ENCODE measurements around the gene SECISBP2.

SECISBP2 gene

GRCh38 chr9:89351584-89352300 lies 33.4 kb downstream of the SECISBP2 start:
- DNase-seq: peak; percentile 44

DNA sequence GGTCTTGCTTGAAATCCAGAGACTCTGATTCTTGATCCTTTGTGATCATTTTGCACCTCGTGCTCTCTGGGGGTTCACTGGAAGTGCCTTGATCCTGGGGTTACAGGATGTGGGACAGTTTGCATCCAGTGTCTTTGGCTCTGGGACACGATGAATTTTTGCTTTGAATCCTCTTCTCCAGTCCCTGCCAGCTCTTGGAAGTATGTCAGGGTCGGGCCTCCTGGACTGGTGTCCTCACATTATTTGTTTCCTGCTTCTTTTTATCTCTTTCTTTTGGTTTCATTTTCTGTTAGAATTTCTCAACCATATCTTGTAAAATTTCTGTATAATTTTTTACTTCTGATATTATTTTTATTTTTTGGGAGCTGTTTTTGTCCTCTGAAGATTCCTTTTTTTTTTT lies 34.2 kb downstream of the SECISBP2 start:
- no peak for DNase-seq

DNA sequence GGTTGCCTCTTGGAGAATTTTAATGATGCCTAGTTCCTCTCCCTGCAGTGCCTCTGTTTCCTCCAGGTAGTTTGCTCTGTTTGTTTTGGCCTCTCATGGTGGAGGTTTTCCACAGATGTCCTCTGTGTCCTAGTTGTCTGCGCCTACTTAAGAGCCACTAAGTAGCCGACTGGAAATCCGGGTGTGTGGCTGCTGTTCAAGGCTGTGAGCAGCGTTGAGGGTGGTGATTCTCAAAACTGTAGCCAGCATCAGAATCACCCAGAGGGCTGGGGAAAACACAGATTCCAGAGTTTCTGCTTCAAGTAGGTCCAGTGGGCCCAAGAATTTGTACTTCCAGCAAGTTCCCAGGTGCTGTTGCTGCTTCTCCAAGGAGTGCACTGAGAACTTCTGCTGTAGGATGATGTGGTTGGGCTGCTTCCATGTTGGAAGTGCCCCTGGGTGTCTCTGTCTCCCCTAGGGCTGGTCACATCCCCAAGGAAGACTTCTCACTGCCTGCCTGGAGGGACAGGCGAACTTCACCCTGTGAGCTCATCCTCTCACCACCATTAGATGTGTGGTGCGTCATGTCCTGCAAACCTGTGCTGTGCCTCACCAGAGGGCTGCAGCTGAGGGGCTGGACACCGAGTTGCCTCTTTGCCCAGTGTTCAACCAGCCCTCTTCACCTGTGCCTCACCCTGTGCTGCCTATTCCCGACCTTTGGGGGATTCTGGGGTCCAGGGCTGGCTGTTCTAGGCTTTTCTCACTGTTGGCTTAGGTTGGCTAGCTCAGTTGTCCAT lies 34.8 kb downstream of the SECISBP2 start:
- no peak for DNase-seq

DNA sequence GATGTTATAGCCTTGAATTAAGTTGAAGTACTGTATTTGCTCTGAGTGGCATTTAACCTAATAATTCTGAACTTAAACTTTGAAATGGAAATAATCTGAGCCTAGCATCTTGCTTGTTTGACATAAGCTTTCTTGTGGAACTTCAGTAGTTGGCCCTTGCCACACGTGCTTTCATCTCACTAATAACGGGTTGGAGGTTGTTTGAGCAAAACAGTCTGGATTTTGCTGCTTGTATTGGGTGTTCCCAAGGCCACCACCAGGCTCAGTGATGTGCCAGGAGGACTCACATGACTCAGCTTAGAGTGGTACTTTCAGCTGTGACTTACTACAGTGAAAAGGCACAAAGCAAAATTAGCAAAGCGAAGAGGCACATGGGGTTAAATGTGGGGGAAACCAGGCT lies 35.7 kb downstream of the SECISBP2 start:
- DNase-seq: no peak

DNA sequence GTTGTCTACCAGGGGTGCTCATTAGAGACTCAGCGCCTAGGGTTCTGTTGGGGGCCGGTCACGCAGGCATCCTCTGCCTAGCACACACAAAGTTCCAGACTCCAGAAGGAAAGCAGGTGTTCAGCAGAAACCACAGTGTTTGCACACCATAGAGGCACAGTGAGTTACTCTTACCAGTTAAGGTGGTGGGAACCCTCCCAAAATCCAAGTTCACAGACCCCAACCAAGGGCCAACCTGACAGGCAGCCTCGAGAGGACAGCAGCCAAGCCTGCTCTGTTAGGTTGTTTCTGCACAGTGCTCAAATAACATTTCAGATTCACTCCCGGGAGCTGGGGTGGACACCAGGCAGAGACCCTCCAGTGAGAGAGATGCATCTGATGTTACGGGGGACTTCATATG lies 36.2 kb downstream of the SECISBP2 start:
- no peak for DNase-seq

- no peak for DNase-seq
These were observed 38.5 kb downstream of the SECISBP2 start for GRCh38 chr9:89356782-89357181.

- DNase-seq: no peak
These were observed 39.3 kb downstream of the SECISBP2 start for GRCh38 chr9:89357331-89358197.

GRCh38 chr9:89358376-89358916 lies 40.1 kb downstream of the SECISBP2 start:
- no peak for DNase-seq

- no peak for DNase-seq
These were observed 40.7 kb downstream of the SECISBP2 start for GRCh38 chr9:89358985-89359384.

DNA sequence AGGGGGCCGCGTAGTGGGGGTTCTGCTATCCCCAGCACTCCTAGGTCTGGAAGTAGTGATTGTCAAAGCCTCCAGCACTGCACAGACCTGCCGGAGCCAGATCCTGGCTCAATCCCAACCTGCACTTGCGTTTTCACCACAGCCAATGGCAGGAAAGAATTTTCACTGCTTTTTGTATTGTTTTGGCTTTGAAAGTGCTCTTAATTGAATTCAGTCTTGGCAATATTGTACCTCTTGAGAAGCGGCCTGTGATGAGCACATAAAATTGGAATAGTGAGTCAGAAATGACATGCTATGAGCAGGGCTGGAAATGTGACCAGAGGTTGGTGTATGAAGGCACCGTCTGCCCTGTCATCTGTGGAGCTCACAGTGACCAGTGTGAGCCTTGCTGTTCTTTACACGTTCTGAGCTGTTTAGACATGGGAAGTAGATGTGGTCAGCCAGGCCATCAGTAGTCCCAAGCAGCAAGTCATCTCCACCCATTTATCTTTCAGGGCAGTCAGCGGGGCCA lies 41.5 kb downstream of the SECISBP2 start:
- DNase-seq: no peak

DNA sequence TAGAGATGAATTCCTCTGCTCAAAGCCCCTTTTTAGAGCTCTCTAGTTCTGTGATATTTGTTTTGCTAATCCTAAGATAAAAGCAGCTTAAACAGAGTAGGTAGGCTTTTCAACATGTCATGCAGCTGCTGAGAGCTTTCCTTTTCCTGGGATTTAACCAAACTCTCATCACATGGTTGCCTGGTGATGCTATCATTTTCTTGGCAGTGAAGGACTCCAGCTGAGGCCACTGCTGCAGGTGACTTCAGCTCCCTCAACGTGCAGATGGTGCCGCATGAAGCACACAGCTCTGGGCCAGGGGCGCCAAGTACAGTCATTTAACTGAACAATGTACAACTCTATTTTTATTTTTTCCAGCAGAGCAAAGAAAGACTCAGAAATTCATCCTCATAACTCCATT lies 42.2 kb downstream of the SECISBP2 start:
- DNase-seq: no peak

DNA sequence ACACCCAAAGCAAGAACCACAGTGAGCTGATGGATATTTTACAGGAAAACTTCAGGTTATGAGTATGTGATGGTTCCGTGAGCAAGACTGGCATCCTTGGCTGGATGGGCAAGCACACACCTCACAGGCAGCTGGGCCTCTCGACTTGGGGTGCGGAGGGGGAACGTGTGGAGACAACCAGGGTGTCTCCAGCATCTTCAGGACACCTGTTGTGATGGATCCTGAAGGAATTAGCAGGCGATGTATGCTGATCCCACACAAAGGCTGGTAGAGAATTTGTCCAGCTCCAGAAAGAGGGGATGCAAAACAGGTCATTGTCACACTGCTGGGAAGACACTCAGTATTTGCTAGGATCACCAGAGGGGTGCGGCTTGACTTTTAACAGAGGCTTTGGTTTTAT lies 42.7 kb downstream of the SECISBP2 start:
- no peak for DNase-seq

GRCh38 chr9:89361816-89362646 lies 43.7 kb downstream of the SECISBP2 start:
- DNase-seq: no peak

DNA sequence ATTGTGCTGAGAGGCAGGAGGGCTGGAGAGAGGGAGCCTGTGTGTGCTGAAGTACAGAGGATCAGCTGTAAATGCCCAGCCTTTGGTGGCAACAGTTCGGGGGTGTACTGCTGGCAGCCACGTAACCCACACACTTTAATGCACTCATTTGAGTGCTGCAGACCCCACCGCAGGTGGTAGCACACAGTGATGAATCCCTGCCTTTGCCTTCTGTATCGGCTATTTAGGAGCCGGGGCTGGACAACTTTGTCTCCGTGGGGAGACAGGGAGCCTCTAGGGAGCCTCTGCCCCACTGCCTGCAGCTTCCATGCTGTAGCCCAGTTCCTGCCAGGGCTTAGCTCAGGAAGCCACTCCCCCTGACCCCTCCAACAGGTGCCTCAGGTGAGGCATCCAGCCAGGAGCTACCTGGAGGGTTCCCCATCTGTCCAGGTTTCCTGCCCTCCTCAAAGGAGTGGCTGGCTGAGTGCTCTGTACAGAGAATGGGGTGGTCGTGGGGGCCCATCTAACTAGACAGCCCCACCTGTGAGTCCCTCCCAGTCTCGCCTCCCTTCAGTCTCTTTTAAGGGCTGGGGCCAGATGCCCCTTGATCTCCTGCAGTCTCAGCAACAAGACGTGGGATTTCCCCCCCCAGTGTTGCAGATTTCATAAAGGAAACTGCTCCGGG lies 44.5 kb downstream of the SECISBP2 start:
- no peak for DNase-seq

- DNase-seq: no peak
These were observed 45.0 kb downstream of the SECISBP2 start for GRCh38 chr9:89363311-89363670.

- DNase-seq: no peak
These were observed 45.8 kb downstream of the SECISBP2 start for GRCh38 chr9:89363921-89364665.

DNA sequence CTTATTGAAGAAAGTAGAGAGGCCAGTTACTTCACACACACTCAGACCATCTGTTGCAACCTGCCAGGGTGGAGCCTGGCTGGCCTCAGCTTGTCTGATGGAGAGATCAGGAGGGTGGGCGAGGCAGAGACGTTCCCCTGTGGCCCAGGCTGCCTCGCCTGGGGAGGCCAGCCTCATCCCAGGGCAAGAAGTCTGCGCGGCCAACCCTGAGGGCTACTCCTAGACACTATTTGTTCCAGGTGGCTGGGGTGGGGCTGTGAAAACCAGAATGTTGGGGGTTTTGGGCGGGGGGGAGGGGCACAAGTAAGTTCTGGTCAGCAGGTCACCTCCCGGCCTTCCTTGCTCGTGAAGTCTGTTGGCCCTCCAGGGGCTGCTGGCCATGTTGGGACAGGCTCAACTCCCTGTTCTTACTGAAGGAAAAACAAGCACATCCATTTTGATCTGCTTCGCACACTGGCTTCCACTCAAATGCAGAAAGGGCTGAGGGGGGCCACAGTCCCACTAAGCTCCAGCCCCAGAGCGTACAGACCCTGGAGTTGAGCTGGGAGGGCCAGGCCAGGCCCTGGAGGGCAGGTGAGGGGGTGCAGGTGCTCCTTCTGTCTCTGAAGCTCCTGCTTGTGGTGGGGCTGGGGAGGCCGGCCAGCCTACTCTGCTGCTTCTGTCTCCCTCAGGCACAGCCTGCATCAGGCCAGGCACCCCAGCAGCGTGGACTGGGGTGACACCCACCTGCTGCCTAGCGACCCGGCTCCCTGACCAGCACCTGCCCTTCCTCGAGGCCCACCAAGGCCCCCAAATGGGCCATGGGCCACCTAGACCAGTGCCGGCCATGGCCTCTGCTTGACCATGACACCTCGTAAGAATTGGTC lies 46.6 kb downstream of the SECISBP2 start:
- DNase-seq: no peak

DNA sequence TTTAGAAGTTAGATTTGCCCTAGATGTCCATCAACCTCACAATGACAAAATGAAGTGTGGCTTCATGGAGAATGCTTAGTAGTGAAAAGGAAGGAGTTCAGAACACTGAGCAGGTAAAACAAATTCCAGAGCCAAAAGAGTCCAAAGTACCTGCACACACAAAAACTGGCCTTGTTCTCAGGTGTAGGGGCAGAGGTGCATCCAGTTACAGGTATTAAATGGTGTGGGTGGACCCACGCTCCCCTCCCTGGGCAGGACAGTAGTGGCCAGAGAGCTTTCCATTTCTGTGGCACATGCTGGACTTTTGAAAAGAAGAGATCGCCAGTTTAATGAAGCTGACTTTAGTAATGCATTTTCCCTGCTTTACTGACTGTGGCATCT lies 47.2 kb downstream of the SECISBP2 start:
- DNase-seq: no peak

- no peak for DNase-seq
These were observed 48.4 kb downstream of the SECISBP2 start for GRCh38 chr9:89366711-89367110.

DNA sequence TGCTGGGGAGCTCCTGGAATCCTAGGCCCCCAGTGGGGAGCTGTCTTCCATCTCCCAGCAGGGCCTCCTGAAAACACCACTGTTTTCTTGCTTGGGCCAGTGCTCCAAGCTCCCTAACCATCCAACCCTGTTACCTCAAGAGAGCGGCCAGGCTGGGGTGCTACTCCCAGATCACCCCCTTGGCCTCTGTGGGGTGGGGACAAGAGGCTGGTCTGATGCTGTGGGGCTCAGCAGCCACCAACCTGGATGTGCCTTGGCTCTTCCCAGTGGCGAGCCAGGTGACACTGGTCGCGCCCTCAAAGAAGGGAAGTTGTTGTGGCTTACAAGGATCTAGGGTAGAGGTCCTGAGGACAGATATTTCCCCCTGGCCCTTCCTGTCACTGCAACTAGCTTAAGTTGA lies 49.0 kb downstream of the SECISBP2 start:
- DNase-seq: no peak

Measured in suppressor macrophage treated with lipopolysaccharide for 4 hours (primary cell).